HCT116 (cell line): ENCODE results near the gene BTBD16. TPM values are rescaled to one million over a fixed set of nuclear protein-coding genes. Genes with fewer than 3 reads are reported as not detected.

ENCODE experiments used
- ATAC-seq: fragments of 200-7000 bp; cut with Tn5 transposase; 2 replicates; pipeline ENCODE4 v1.9.1; 2020; ENCODE audit warnings: mild to moderate bottlenecking, moderate library complexity
- BruUV-seq: library from RNA; stranded (reverse); fragments of 400-500 nt; replicated peaks from 2 replicates; lab custom pipeline; 2021; lab: Mats Ljungman, UMichigan
- CTCF ChIA-PET: fragments of 300-600 bp; sonication (Branson Sonifier 250); formaldehyde crosslinking; loops from one replicate; lab custom pipeline; 2021; ENCODE audit warnings: antibody characterized with exemption; lab: Charles Lee
- POLR2A ChIA-PET: fragments of 300-600, 350-600 bp; sonication (Branson Sonifier 250); formaldehyde crosslinking; loops from one replicate; lab custom pipeline; 2021; ENCODE audit warnings: antibody characterized with exemption; lab: Charles Lee
- RAD21 ChIA-PET, 2 experiments: fragments of 300-600 bp; sonication (Branson Sonifier 250); formaldehyde crosslinking; loops; one replicate each; lab custom pipeline; 2023; ENCODE audit warnings: low total read pairs in 2 of 2; ENCODE audit not compliant: uncharacterized antibody in 2 of 2, unreplicated experiment in 2 of 2, low non-redundant PET in 1 of 2; lab: Charles Lee
- DNase-seq: peaks from one replicate; pipeline ENCODE4 v3.0.0-alpha.2; 2010; ENCODE audit warnings: low read depth, low spot score
- H2AFZ ChIP-seq: fragments of 200-600 bp; shearing (Covaris generic), sonication (generic); 2 replicates; pipeline ENCODE4 v1.6.1; 2017; ENCODE audit warnings: low read depth, mixed run types, mixed read lengths, antibody characterized with exemption, low read length; ENCODE audit not compliant: poor library complexity, severe bottlenecking
- H3K27ac ChIP-seq: 2 replicates; pipeline ENCODE4 v1.5.1; 2012; ENCODE audit warnings: low read depth, low read length
- H3K27me3 ChIP-seq: fragments of 200-600 bp; sonication (generic); 2 replicates; pipeline ENCODE4 v1.6.1; 2016; ENCODE audit warnings: mixed run types, low read length, mixed read lengths; ENCODE audit not compliant: insufficient read depth
- H3K36me3 ChIP-seq, 2 experiments: fragments of 200-500 bp in 1 of 2; fragments of 200-600 bp in 1 of 2; sonication (Bioruptor generic) in 1 of 2; sonication (generic) in 1 of 2; 2 replicates each; pipeline versions ENCODE4 v1.5.1 to v1.6.1; 2014 to 2016; ENCODE audit warnings: low read length in 2 of 2, inconsistent platforms in 1 of 2, mixed read lengths in 1 of 2, mixed run types in 1 of 2; ENCODE audit not compliant: insufficient read depth in 2 of 2, control insufficient read depth in 1 of 2
- H3K4me1 ChIP-seq, 2 experiments: fragments of 200-600 bp in 1 of 2; sonication (generic) in 1 of 2; 2 replicates each; pipeline versions ENCODE4 v1.5.1 to v1.6.1; 2012 to 2017; ENCODE audit warnings: low read length in 2 of 2, inconsistent platforms in 1 of 2, mild to moderate bottlenecking in 1 of 2, mixed read lengths in 1 of 2, mixed run types in 1 of 2, moderate library complexity in 1 of 2; ENCODE audit not compliant: insufficient read depth in 2 of 2, control insufficient read depth in 1 of 2
- H3K4me2 ChIP-seq: fragments of 200-600 bp; sonication (generic); 2 replicates; pipeline ENCODE4 v1.6.1; 2017; ENCODE audit warnings: mixed run types, low read length, mixed read lengths
- H3K4me3 ChIP-seq, 2 experiments: fragments of 200-600 bp in 1 of 2; sonication (generic) in 1 of 2; replicated peaks in 1 of 2; 2 replicates each; pipeline ENCODE4 v1.5.1; 2011 to 2016; ENCODE audit warnings: low read length in 2 of 2, control low read depth in 1 of 2, low read depth in 1 of 2, mild to moderate bottlenecking in 1 of 2, mixed read lengths in 1 of 2, mixed run types in 1 of 2
- H3K79me2 ChIP-seq: fragments of 200-600 bp; sonication (generic); 2 replicates; pipeline ENCODE4 v1.6.1; 2017; ENCODE audit warnings: mild to moderate bottlenecking, mixed run types, low read length, moderate library complexity, mixed read lengths; ENCODE audit not compliant: insufficient read depth
- H3K9ac ChIP-seq: fragments of 200-600 bp; sonication (generic); 2 replicates; pipeline ENCODE4 v1.6.1; 2016; ENCODE audit warnings: low read length, mixed read lengths
- H3K9me2 ChIP-seq: fragments of 200-600 bp; sonication (generic), shearing (Covaris generic); 2 replicates; pipeline ENCODE4 v1.6.1; 2017; ENCODE audit warnings: mixed run types, mild to moderate bottlenecking, moderate library complexity; ENCODE audit not compliant: insufficient read depth
- H3K9me3 ChIP-seq, 2 experiments: fragments of 200-500 bp in 1 of 2; fragments of 200-600 bp in 1 of 2; sonication (Bioruptor generic) in 1 of 2; sonication (generic) in 1 of 2; 2 replicates each; pipeline ENCODE4 v1.6.1; 2014 to 2017; ENCODE audit warnings: low read length in 2 of 2, mixed read lengths in 2 of 2, inconsistent platforms in 1 of 2, low read depth in 1 of 2, mild to moderate bottlenecking in 1 of 2, mixed run types in 1 of 2, moderate library complexity in 1 of 2; ENCODE audit not compliant: control insufficient read depth in 1 of 2, insufficient read depth in 1 of 2
- H4K20me1 ChIP-seq: fragments of 200-600 bp; sonication (generic), shearing (Covaris generic); 2 replicates; pipeline ENCODE4 v1.6.1; 2017; ENCODE audit warnings: mixed run types, mild to moderate bottlenecking, moderate library complexity; ENCODE audit not compliant: insufficient read depth
- EGR1 ChIP-seq: IDR thresholded peaks from 2 replicates; pipeline ENCODE4 v1.6.1; 2012; ENCODE audit warnings: low read depth
- ELF1 ChIP-seq: IDR thresholded peaks from 2 replicates; pipeline ENCODE4 v1.6.1; 2012; ENCODE audit warnings: low read depth, borderline replicate concordance
- EZH2 ChIP-seq: fragments of 200-600 bp; sonication (generic); IDR thresholded peaks from 2 replicates; pipeline ENCODE4 v1.6.1; 2017; ENCODE audit warnings: antibody characterized with exemption, mixed run types
- EZH2phosphoT487 ChIP-seq: fragments of 200-600 bp; IDR thresholded peaks from 2 replicates; pipeline ENCODE4 v1.6.1; 2018; ENCODE audit warnings: antibody characterized with exemption, borderline replicate concordance
- FOSL1 ChIP-seq: IDR thresholded peaks from 2 replicates; pipeline ENCODE4 v1.6.1; 2012; ENCODE audit warnings: low read depth
- POLR2A ChIP-seq: IDR thresholded peaks from 2 replicates; pipeline ENCODE4 v1.7.0; 2011; ENCODE audit warnings: borderline replicate concordance; ENCODE audit not compliant: insufficient read depth, insufficient read length; ENCODE audit errors: extremely low read depth
- POLR2AphosphoS5 ChIP-seq: IDR thresholded peaks from 2 replicates; pipeline ENCODE4 v1.6.1; 2011; ENCODE audit warnings: mild to moderate bottlenecking, low read depth, low read length, moderate library complexity
- RAD21 ChIP-seq: IDR thresholded peaks from 2 replicates; pipeline ENCODE4 v1.6.1; 2012; ENCODE audit warnings: low read depth, mild to moderate bottlenecking
- SP1 ChIP-seq: IDR thresholded peaks from 2 replicates; pipeline ENCODE4 v1.6.1; 2012; ENCODE audit warnings: low read depth
- TCF7L2 ChIP-seq: IDR thresholded peaks from 2 replicates; pipeline ENCODE4 v1.7.0; 2011; ENCODE audit warnings: borderline replicate concordance, inconsistent platforms; ENCODE audit not compliant: insufficient read depth, insufficient read length; ENCODE audit errors: extremely low read depth
- intact Hi-C: fragments of 100-400 bp; cut with micrococcal nuclease; formaldehyde crosslinking; loops from 2 replicates; pipeline ENCODE4 v1.10.0; 2022
- total RNA-seq: library from RNA; stranded (reverse); gene quantifications from one replicate; pipeline ENCODE4 v1.2.1, GENCODE V29; 2021; ENCODE audit not compliant: unreplicated experiment
- TF ChIP-seq, protein P1 (sequence below), 3 experiments: fragments of 200-600 bp in 1 of 3; sonication (generic) in 1 of 3; IDR thresholded peaks in 2 of 3; conservative IDR thresholded peaks in 1 of 3; 2 replicates each; pipeline ENCODE4 v1.5.1; 2012 to 2017; ENCODE audit warnings: low read depth in 2 of 3, low read length in 2 of 3, antibody characterized with exemption in 1 of 3, borderline replicate concordance in 1 of 3, control low read depth in 1 of 3, mild to moderate bottlenecking in 1 of 3, mixed read lengths in 1 of 3, mixed run types in 1 of 3, moderate library complexity in 1 of 3; ENCODE audit not compliant: insufficient read depth in 1 of 3
- TF ChIP-seq, protein P2 (sequence below): IDR thresholded peaks from 2 replicates; pipeline ENCODE4 v1.6.1; 2011; ENCODE audit warnings: mild to moderate bottlenecking, low read length, moderate library complexity; ENCODE audit not compliant: insufficient replicate concordance; ENCODE audit errors: extremely low read depth
- TF ChIP-seq, protein P3 (sequence below): IDR thresholded peaks from 2 replicates; pipeline ENCODE4 v1.6.1; 2012

The BTBD16 gene
- total RNA-seq, 1 experiment from 2014 or later, result 0.27 TPM

DNA sequence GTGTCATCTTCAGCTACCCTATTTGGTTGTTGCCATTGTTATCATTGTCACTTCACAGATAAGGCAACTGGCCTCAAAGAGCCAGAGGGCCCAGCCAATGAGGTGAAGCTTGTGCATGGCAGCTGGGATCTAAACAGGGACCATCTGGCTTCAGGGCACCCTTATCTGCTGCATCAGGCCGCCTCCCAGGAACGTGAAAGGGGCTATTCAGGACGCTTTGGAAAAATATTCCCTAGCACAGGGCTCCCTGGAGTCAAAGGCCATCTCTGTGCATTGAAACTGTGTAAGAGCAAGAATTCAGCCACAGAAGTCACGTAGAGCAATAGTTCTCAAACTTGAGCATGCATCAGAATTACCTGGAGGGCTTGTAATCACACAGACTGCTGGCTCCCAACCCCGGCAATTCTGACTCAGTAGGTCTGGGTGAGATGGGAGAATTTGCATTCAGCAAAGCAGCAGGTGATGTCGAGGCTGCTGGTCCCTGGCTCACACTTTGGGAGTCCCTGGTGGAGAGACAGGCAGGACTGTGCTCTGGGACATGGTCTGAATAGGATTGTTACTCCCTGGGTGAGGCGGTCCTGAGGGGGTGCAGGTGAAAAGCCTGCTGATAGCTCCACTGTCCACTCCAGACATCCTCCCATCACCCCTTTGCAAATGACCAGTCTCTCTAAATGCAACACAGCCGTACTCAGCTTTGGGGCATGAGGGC, 81.9 kb downstream of the BTBD16 start:
- Histone ChIP-seq H3K9me3 (no peaks in the 10 kb centered on the region), H3K79me2 (no peaks in the 10 kb centered on the region), H3K9me2 (no peaks in the 10 kb centered on the region), H4K20me1 (no peaks in the 10 kb centered on the region), H3K4me2 (no peak overlapping the region), H3K36me3 (no peaks in the 10 kb centered on the region)
- CTCF ChIA-PET, result no interaction called here
- RAD21 ChIA-PET, result no interaction called here
- POLR2A ChIA-PET, result no interaction called here
- no peak for ATAC-seq
- TF ChIP-seq, protein P1, sequence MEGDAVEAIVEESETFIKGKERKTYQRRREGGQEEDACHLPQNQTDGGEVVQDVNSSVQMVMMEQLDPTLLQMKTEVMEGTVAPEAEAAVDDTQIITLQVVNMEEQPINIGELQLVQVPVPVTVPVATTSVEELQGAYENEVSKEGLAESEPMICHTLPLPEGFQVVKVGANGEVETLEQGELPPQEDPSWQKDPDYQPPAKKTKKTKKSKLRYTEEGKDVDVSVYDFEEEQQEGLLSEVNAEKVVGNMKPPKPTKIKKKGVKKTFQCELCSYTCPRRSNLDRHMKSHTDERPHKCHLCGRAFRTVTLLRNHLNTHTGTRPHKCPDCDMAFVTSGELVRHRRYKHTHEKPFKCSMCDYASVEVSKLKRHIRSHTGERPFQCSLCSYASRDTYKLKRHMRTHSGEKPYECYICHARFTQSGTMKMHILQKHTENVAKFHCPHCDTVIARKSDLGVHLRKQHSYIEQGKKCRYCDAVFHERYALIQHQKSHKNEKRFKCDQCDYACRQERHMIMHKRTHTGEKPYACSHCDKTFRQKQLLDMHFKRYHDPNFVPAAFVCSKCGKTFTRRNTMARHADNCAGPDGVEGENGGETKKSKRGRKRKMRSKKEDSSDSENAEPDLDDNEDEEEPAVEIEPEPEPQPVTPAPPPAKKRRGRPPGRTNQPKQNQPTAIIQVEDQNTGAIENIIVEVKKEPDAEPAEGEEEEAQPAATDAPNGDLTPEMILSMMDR (IDR thresholded peaks at IDR 0.05 in 2 of 3, conservative IDR thresholded peaks at IDR 0.05 in 1 of 3; ENCODE audit: borderline replicate concordance in 1 of 3, insufficient read depth in 1 of 3, low read depth in 2 of 3, low read length in 2 of 3), result no peak
- TF ChIP-seq FOSL1 (no peak), RAD21 (no peak), ELF1 (no peak), POLR2AphosphoS5 (no peak), SP1 (no peak), EZH2 (no peak)
- TF ChIP-seq, all 23 proteins: peak for 0
- intact Hi-C loops, result no loop called here
- Histone ChIP-seq H3K4me3 (no peak overlapping the region), H3K9ac (no peak overlapping the region), H3K27ac (no peak overlapping the region), H3K27me3 (no peaks in the 10 kb centered on the region), H3K4me1 (no peaks in the 10 kb centered on the region), H2AFZ (no peak overlapping the region)
- BruUV-seq, result no TSS peak
- DNase-seq, result no peak

DNA sequence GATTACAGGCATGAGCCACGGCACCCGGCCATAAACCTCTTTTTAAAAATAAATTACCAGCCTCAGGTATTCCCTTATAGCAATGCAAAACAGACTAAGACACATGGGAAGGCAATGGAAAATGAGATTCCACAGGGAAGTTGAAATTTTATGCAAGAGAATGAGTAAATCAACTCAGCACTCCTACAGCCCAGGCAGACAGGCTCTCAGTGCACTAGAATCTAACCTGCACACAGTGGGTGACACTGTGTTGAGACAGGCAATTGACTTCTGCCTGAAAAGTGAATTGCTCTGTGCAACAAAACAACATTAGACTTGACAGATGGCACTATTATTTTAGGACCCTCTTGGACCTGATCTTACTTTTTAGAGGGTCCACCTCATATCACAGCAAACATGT, 83.3 kb downstream of the BTBD16 start:
- ATAC-seq (no peak), DNase-seq (no peak)
- H3K79me2 ChIP-seq, result no peaks in the 10 kb centered on the region
- H4K20me1 ChIP-seq, result no peaks in the 10 kb centered on the region
- no peaks in the 10 kb centered on the region for H3K9me3 ChIP-seq
- no peak overlapping the region for H2AFZ ChIP-seq
- H3K9ac ChIP-seq, result no peak overlapping the region
- H3K9me2 ChIP-seq, result no peaks in the 10 kb centered on the region
- intact Hi-C loops, result no loop called here
- POLR2A ChIA-PET, result no interaction called here
- BruUV-seq, result no TSS peak
- no peak overlapping the region for H3K4me3 ChIP-seq
- H3K36me3 ChIP-seq, result no peaks in the 10 kb centered on the region
- CTCF ChIA-PET, result no interaction called here
- H3K4me2 ChIP-seq, result no peak overlapping the region
- RAD21 ChIA-PET, result interaction anchor here in 1 of 2 experiments (0.7 kb wide), 1 partner anchor 81 kb away, joined by 7 read pairs; no protein-coding TSS in a partner anchor
- no peaks in the 10 kb centered on the region for H3K4me1 ChIP-seq
- no peak overlapping the region for H3K27ac ChIP-seq
- H3K27me3 ChIP-seq, result no peaks in the 10 kb centered on the region
- TF ChIP-seq POLR2A (no peak), RAD21 (no peak), TCF7L2 (no peak), EZH2phosphoT487 (no peak), EGR1 (no peak)
- TF ChIP-seq, protein P1 (IDR thresholded peaks at IDR 0.05 in 2 of 3, conservative IDR thresholded peaks at IDR 0.05 in 1 of 3; ENCODE audit: borderline replicate concordance in 1 of 3, insufficient read depth in 1 of 3, low read depth in 2 of 3, low read length in 2 of 3), result no peak
- TF ChIP-seq, protein P2, sequence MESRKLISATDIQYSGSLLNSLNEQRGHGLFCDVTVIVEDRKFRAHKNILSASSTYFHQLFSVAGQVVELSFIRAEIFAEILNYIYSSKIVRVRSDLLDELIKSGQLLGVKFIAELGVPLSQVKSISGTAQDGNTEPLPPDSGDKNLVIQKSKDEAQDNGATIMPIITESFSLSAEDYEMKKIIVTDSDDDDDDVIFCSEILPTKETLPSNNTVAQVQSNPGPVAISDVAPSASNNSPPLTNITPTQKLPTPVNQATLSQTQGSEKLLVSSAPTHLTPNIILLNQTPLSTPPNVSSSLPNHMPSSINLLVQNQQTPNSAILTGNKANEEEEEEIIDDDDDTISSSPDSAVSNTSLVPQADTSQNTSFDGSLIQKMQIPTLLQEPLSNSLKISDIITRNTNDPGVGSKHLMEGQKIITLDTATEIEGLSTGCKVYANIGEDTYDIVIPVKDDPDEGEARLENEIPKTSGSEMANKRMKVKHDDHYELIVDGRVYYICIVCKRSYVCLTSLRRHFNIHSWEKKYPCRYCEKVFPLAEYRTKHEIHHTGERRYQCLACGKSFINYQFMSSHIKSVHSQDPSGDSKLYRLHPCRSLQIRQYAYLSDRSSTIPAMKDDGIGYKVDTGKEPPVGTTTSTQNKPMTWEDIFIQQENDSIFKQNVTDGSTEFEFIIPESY, result no peak
- TF ChIP-seq, protein P3, sequence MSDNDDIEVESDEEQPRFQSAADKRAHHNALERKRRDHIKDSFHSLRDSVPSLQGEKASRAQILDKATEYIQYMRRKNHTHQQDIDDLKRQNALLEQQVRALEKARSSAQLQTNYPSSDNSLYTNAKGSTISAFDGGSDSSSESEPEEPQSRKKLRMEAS, result no peak
